HG02938 (cell line): ENCODE results near the gene DYNLT2.

Experiments
- ATAC-seq: cut with Tn5 transposase; IDR thresholded peaks from one replicate; pipeline ENCODE4 v1.9.1; 2021; ENCODE audit warnings: mild to moderate bottlenecking, moderate library complexity; ENCODE audit not compliant: unreplicated experiment

DYNLT2 gene

GRCh38 chr6:169751242-169752073 is at the start of gene DYNLT2, which contains the start of gene ERMARD:
TSS of gene DYNLT2 (minus strand) at chr6:169751572. CDS start at chr6:169751458, 114 bp downstream.
TSS of gene ERMARD (plus strand) at chr6:169751622. CDS start at chr6:169751658, 36 bp downstream.
- ATAC-seq: peak; percentile 94

GRCh38 chr6:169800668-169801395 is 49.5 kb upstream of the DYNLT2 start:
- no peak for ATAC-seq

- ATAC-seq: no peak
These were observed 48.8 kb upstream of the DYNLT2 start for GRCh38 chr6:169800116-169800667.

GRCh38 chr6:169799474-169799926 is 48.1 kb upstream of the DYNLT2 start:
- no peak for ATAC-seq

- no peak for ATAC-seq
These were observed 47.5 kb upstream of the DYNLT2 start for GRCh38 chr6:169798764-169799473.

GRCh38 chr6:169795196-169795595 is 43.8 kb upstream of the DYNLT2 start:
- ATAC-seq: no peak

- no peak for ATAC-seq
These were observed 43.1 kb upstream of the DYNLT2 start for GRCh38 chr6:169794317-169795055.

GRCh38 chr6:169793408-169793807 is 42.0 kb upstream of the DYNLT2 start:
- ATAC-seq: no peak

GRCh38 chr6:169792306-169793015 is 41.1 kb upstream of the DYNLT2 start:
- no peak for ATAC-seq

GRCh38 chr6:169791721-169792131 is 40.4 kb upstream of the DYNLT2 start:
- ATAC-seq: no peak

GRCh38 chr6:169789944-169790927 is 38.9 kb upstream of the DYNLT2 start:
- peak; percentile 94 for ATAC-seq

- ATAC-seq: no peak
These were observed 38.0 kb upstream of the DYNLT2 start for GRCh38 chr6:169789146-169789943.

GRCh38 chr6:169788809-169789145 is 37.4 kb upstream of the DYNLT2 start:
- no peak for ATAC-seq

- no peak for ATAC-seq
These were observed 36.4 kb upstream of the DYNLT2 start for GRCh38 chr6:169787797-169788196.

GRCh38 chr6:169786349-169786748 is 35.0 kb upstream of the DYNLT2 start:
- ATAC-seq: no peak

GRCh38 chr6:169785566-169785965 is 34.2 kb upstream of the DYNLT2 start:
- ATAC-seq: no peak

- ATAC-seq: no peak
These were observed 33.5 kb upstream of the DYNLT2 start for GRCh38 chr6:169784821-169785340.
